DND-41 (cell line): Measurements from ENCODE around the gene AP1B1.

Source experiments
- EZH2 ChIP-seq: IDR thresholded peaks from 3 replicates; pipeline ENCODE4 v1.6.1; 2012; ENCODE audit warnings: borderline replicate concordance, low read depth, mild to moderate bottlenecking, moderate library complexity, low read length, inconsistent platforms; ENCODE audit not compliant: severe bottlenecking
- TF ChIP-seq, protein P1 (sequence below): IDR thresholded peaks from 2 replicates; pipeline ENCODE4 v1.5.1; 2012; ENCODE audit warnings: borderline replicate concordance, low read length, moderate library complexity, mild to moderate bottlenecking; ENCODE audit not compliant: poor library complexity, severe bottlenecking; ENCODE audit errors: extremely low read depth

DNA sequence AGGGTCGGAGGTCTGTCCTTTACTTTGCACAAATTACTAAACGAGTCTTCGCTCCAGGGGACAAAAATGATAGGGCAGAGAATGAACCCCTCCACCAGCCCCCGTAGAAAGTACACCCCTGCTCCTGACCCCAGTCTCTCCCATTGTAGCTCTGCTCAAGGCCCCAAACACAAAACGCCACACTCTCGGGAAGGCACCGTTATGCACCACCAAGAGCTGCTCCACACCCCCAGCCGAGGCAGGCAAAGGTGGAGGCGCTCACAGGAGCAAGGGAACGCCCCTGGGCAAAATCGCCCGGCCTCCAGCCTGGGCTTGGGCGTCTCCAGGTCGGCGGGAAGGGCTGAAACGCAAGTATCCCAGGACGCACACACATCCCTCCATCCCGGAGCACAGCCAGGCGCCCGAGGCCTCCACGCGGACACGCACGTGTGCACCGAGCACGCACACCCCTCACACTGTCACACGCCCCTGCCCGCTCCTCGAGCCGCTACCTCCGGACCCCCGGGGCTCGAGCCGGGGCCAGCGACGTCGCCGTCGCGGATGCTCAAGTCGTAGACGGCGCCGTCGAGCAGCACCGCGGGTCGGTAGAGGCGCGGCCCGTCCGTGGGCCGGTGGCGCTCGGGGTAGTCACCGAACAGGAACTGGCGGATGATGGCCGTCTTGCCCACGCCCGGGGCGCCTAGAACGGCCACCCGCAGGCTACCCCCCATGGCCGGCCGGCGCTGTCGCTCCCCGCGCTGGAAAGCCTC, 73.7 kb downstream of the AP1B1 start:
- TF ChIP-seq, protein P1, sequence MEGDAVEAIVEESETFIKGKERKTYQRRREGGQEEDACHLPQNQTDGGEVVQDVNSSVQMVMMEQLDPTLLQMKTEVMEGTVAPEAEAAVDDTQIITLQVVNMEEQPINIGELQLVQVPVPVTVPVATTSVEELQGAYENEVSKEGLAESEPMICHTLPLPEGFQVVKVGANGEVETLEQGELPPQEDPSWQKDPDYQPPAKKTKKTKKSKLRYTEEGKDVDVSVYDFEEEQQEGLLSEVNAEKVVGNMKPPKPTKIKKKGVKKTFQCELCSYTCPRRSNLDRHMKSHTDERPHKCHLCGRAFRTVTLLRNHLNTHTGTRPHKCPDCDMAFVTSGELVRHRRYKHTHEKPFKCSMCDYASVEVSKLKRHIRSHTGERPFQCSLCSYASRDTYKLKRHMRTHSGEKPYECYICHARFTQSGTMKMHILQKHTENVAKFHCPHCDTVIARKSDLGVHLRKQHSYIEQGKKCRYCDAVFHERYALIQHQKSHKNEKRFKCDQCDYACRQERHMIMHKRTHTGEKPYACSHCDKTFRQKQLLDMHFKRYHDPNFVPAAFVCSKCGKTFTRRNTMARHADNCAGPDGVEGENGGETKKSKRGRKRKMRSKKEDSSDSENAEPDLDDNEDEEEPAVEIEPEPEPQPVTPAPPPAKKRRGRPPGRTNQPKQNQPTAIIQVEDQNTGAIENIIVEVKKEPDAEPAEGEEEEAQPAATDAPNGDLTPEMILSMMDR: no peak
- TF ChIP-seq EZH2: no peak
